SK-N-MC (cell line): ENCODE results near the gene INPP5A.

ENCODE experiments used
- EZH2 ChIP-seq: fragments of 200-600 bp; sonication (generic); IDR thresholded peaks from one replicate; pipeline ENCODE4 v1.6.1; 2017; ENCODE audit warnings: antibody characterized with exemption
- POLR2AphosphoS5 ChIP-seq: IDR thresholded peaks from 2 replicates; pipeline ENCODE4 v1.6.1; 2012; ENCODE audit warnings: mild to moderate bottlenecking, low read depth, low read length, borderline replicate concordance

DNA sequence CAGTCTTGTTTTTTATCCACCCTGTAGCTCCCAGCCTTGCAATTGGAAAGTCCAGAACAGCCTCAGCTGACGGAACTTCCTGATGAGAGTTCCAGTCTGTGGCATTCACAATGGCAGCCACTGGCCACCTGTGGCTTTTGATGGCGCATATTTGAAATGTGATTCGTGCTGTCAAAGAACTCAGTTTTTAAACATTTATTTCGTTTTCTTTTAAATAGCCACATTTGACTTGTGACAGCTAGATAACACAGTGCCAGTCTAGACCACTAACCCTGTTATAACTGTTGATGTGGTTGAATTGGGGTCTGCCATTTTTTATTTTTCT is 97.3 kb downstream of the INPP5A start:
- no peak for TF ChIP-seq POLR2AphosphoS5
- no peak for TF ChIP-seq EZH2
